Subcutaneous abdominal adipose tissue (tissue), 5 donors: ENCODE results near the gene USP54.

ENCODE experiments used
- H3K27ac ChIP-seq: one replicate; pipeline ENCODE4 v1.7.0; 2013; ENCODE audit warnings: low read depth, mild to moderate bottlenecking, inconsistent platforms, low read length, moderate library complexity
- H3K27me3 ChIP-seq, 5 donors: one replicate each; pipeline ENCODE4 v1.7.0; 2013; ENCODE audit warnings: low read length in 5 of 5, inconsistent platforms in 1 of 5; ENCODE audit not compliant: control insufficient read depth in 5 of 5, insufficient read depth in 4 of 5
- H3K36me3 ChIP-seq, 5 donors: one replicate each; pipeline ENCODE4 v1.7.0; 2013; ENCODE audit warnings: low read length in 5 of 5; ENCODE audit not compliant: control insufficient read depth in 5 of 5, insufficient read depth in 5 of 5
- H3K4me1 ChIP-seq, 5 donors: one replicate each; pipeline ENCODE4 v1.7.0; 2013; ENCODE audit warnings: low read length in 5 of 5, mild to moderate bottlenecking in 3 of 5, moderate library complexity in 1 of 5; ENCODE audit not compliant: control insufficient read depth in 5 of 5, insufficient read depth in 5 of 5
- H3K4me3 ChIP-seq, 5 donors: one replicate each; pipeline ENCODE4 v1.7.0; 2013; ENCODE audit warnings: low read length in 5 of 5, low read depth in 1 of 5
- H3K9ac ChIP-seq, 5 donors: one replicate each; pipeline ENCODE4 v1.7.0; 2013; ENCODE audit warnings: low read length in 5 of 5, mild to moderate bottlenecking in 4 of 5, moderate library complexity in 3 of 5
- H3K9me3 ChIP-seq, 5 donors: one replicate each; pipeline ENCODE4 v1.7.0; 2013; ENCODE audit warnings: low read length in 5 of 5; ENCODE audit not compliant: control insufficient read depth in 5 of 5
- donor health status: healthy.
- donor health status: healthy.
- donor health status: healthy.
- donor health status: healthy.
- donor health status: healthy.

Gene USP54

GRCh38 chr10:73537288-73537687 lies 53.9 kb downstream of the USP54 start:
- Histone ChIP-seq H3K4me3 (no peak overlapping the region), H3K9ac (no peak overlapping the region), H3K27me3 (no peaks in the 10 kb centered on the region), H3K4me1 (no peaks in the 10 kb centered on the region), H3K36me3 (peaks cover 3 to 19% (median 6%) of the 10 kb centered on the region in 5 donors), H3K9me3 (no peaks in the 10 kb centered on the region), H3K27ac (no peak overlapping the region)

GRCh38 chr10:73534857-73535256 lies 56.3 kb downstream of the USP54 start:
- Histone ChIP-seq H3K4me3 (no peak overlapping the region), H3K27me3 (no peaks in the 10 kb centered on the region), H3K9ac (no peak overlapping the region), H3K9me3 (no peaks in the 10 kb centered on the region), H3K4me1 (no peaks in the 10 kb centered on the region), H3K36me3 (peaks cover 3 to 15% (median 8%) of the 10 kb centered on the region in 5 donors), H3K27ac (no peak overlapping the region)

GRCh38 chr10:73529089-73529832 lies 61.9 kb downstream of the USP54 start:
- no peak overlapping the region for H3K9ac ChIP-seq
- no peak overlapping the region for H3K27ac ChIP-seq
- peaks cover 0 to 8% (median 8%) of the 10 kb centered on the region in 5 donors for H3K36me3 ChIP-seq
- H3K4me3 ChIP-seq: no peak overlapping the region
- no peaks in the 10 kb centered on the region for H3K9me3 ChIP-seq
- no peaks in the 10 kb centered on the region for H3K27me3 ChIP-seq
- no peaks in the 10 kb centered on the region for H3K4me1 ChIP-seq

GRCh38 chr10:73522263-73522662 lies 68.9 kb downstream of the USP54 start:
- Histone ChIP-seq H3K4me1 (no peaks in the 10 kb centered on the region), H3K9me3 (no peaks in the 10 kb centered on the region), H3K27me3 (no peaks in the 10 kb centered on the region), H3K36me3 (peaks cover 4 to 28% (median 19%) of the 10 kb centered on the region in 5 donors), H3K9ac (no peak overlapping the region), H3K4me3 (no peak overlapping the region), H3K27ac (no peak overlapping the region)

GRCh38 chr10:73519336-73519735 lies 71.8 kb downstream of the USP54 start:
- Histone ChIP-seq H3K27ac (no peak overlapping the region), H3K27me3 (no peaks in the 10 kb centered on the region), H3K4me3 (no peak overlapping the region), H3K9ac (no peak overlapping the region), H3K36me3 (peaks cover 11 to 37% (median 25%) of the 10 kb centered on the region in 5 donors), H3K4me1 (no peaks in the 10 kb centered on the region), H3K9me3 (no peaks in the 10 kb centered on the region)

- Histone ChIP-seq H3K27me3 (no peaks in the 10 kb centered on the region), H3K9me3 (no peaks in the 10 kb centered on the region), H3K4me1 (no peaks in the 10 kb centered on the region), H3K27ac (no peak overlapping the region), H3K9ac (no peak overlapping the region), H3K36me3 (peaks cover 8 to 34% (median 18%) of the 10 kb centered on the region in 5 donors), H3K4me3 (no peak overlapping the region)
These were observed 73.8 kb downstream of the USP54 start for GRCh38 chr10:73517166-73517888.

GRCh38 chr10:73512207-73512743 lies 78.9 kb downstream of the USP54 start:
- Histone ChIP-seq H3K9ac (no peak overlapping the region), H3K9me3 (no peaks in the 10 kb centered on the region), H3K36me3 (peaks cover 0 to 14% (median 9%) of the 10 kb centered on the region in 5 donors), H3K4me3 (no peak overlapping the region), H3K27ac (no peak overlapping the region), H3K4me1 (no peaks in the 10 kb centered on the region), H3K27me3 (no peaks in the 10 kb centered on the region)

- peaks cover 0 to 7% (median 5%) of the 10 kb centered on the region in 5 donors for H3K36me3 ChIP-seq
- H3K27me3 ChIP-seq: no peaks in the 10 kb centered on the region
- H3K9ac ChIP-seq: no peak overlapping the region
- no peak overlapping the region for H3K4me3 ChIP-seq
- no peaks in the 10 kb centered on the region for H3K4me1 ChIP-seq
- no peaks in the 10 kb centered on the region for H3K9me3 ChIP-seq
- H3K27ac ChIP-seq: no peak overlapping the region
These were observed 81.4 kb downstream of the USP54 start for GRCh38 chr10:73509695-73510094.

GRCh38 chr10:73506491-73506890 lies 84.7 kb downstream of the USP54 start:
- H3K9me3 ChIP-seq: no peaks in the 10 kb centered on the region
- H3K27me3 ChIP-seq: no peaks in the 10 kb centered on the region
- no peaks in the 10 kb centered on the region for H3K4me1 ChIP-seq
- H3K36me3 ChIP-seq: peaks cover 0 to 18% (median 12%) of the 10 kb centered on the region in 5 donors
- peak overlapping the region in 1 of 5 donors; percentile 30 for H3K9ac ChIP-seq
- no peak overlapping the region for H3K27ac ChIP-seq
- no peak overlapping the region for H3K4me3 ChIP-seq

- Histone ChIP-seq H3K4me1 (no peaks in the 10 kb centered on the region), H3K36me3 (peaks cover 0 to 18% (median 12%) of the 10 kb centered on the region in 5 donors), H3K27ac (no peak overlapping the region), H3K9ac (peak overlapping the region in 1 of 5 donors; percentile 30), H3K9me3 (no peaks in the 10 kb centered on the region), H3K4me3 (no peak overlapping the region), H3K27me3 (no peaks in the 10 kb centered on the region)
These were observed 85.1 kb downstream of the USP54 start for GRCh38 chr10:73506074-73506473.
